Ishikawa (cell line): ENCODE measurements around the gene LRBA.

Source experiments
- CREB1 ChIP-seq: IDR thresholded peaks from 2 replicates; pipeline ENCODE4 v1.6.1; 2012; ENCODE audit warnings: low read depth
- EGR1 ChIP-seq: IDR thresholded peaks from 2 replicates; pipeline ENCODE4 v1.6.1; 2012
- EP300 ChIP-seq: IDR thresholded peaks from 2 replicates; pipeline ENCODE4 v1.6.1; 2012; ENCODE audit warnings: borderline replicate concordance
- NFIC ChIP-seq: IDR thresholded peaks from 2 replicates; pipeline ENCODE4 v1.6.1; 2012
- RAD21 ChIP-seq: IDR thresholded peaks from 2 replicates; pipeline ENCODE4 v1.6.1; 2012; ENCODE audit warnings: low read depth
- TAF1 ChIP-seq: IDR thresholded peaks from 2 replicates; pipeline ENCODE4 v1.6.1; 2012; ENCODE audit warnings: low read depth, mild to moderate bottlenecking
- TCF12 ChIP-seq: IDR thresholded peaks from 2 replicates; pipeline ENCODE4 v1.6.1; 2012; ENCODE audit warnings: low read depth
- TEAD4 ChIP-seq: IDR thresholded peaks from 2 replicates; pipeline ENCODE4 v1.6.1; 2012
- YY1 ChIP-seq: IDR thresholded peaks from 2 replicates; pipeline ENCODE4 v1.6.1; 2012; ENCODE audit warnings: low read depth
- TF ChIP-seq, protein P1 (sequence below): IDR thresholded peaks from 2 replicates; pipeline ENCODE4 v1.6.1; 2012
- TF ChIP-seq, protein P2 (sequence below): IDR thresholded peaks from 2 replicates; pipeline ENCODE4 v1.6.1; 2012
- TF ChIP-seq, protein P3 (sequence below): IDR thresholded peaks from 2 replicates; pipeline ENCODE4 v1.6.1; 2012; ENCODE audit warnings: low read depth, mild to moderate bottlenecking

DNA sequence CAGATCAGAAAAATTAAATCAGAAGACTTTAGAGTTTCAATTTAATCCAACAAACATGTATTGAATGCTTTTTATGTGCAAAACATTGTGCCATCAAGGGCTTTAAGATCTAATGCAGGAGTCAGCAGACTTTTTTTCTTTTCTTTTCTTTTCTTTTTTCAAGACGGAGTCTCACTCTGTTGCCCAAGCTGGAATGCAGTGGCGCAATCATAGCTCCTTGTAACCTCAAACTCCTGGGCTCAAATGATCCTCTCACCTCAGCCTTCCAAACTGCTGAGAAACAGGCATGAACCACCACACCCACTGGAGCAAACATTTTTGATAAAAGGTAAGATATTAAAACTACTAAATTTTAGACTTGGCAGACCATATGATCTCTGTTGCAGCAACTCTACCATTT is 24.6 kb upstream of the LRBA start:
- no peak for TF ChIP-seq TEAD4
- TF ChIP-seq NFIC: no peak
- TF ChIP-seq, protein P1, sequence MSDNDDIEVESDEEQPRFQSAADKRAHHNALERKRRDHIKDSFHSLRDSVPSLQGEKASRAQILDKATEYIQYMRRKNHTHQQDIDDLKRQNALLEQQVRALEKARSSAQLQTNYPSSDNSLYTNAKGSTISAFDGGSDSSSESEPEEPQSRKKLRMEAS: no peak
- TF ChIP-seq TAF1: no peak
- TF ChIP-seq CREB1: no peak
- TF ChIP-seq TCF12: no peak
- TF ChIP-seq EP300: no peak
- TF ChIP-seq RAD21: no peak
- no peak for TF ChIP-seq EGR1
- no peak for TF ChIP-seq YY1
- TF ChIP-seq, protein P2, sequence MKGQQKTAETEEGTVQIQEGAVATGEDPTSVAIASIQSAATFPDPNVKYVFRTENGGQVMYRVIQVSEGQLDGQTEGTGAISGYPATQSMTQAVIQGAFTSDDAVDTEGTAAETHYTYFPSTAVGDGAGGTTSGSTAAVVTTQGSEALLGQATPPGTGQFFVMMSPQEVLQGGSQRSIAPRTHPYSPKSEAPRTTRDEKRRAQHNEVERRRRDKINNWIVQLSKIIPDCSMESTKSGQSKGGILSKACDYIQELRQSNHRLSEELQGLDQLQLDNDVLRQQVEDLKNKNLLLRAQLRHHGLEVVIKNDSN: no peak
- TF ChIP-seq, protein P3, sequence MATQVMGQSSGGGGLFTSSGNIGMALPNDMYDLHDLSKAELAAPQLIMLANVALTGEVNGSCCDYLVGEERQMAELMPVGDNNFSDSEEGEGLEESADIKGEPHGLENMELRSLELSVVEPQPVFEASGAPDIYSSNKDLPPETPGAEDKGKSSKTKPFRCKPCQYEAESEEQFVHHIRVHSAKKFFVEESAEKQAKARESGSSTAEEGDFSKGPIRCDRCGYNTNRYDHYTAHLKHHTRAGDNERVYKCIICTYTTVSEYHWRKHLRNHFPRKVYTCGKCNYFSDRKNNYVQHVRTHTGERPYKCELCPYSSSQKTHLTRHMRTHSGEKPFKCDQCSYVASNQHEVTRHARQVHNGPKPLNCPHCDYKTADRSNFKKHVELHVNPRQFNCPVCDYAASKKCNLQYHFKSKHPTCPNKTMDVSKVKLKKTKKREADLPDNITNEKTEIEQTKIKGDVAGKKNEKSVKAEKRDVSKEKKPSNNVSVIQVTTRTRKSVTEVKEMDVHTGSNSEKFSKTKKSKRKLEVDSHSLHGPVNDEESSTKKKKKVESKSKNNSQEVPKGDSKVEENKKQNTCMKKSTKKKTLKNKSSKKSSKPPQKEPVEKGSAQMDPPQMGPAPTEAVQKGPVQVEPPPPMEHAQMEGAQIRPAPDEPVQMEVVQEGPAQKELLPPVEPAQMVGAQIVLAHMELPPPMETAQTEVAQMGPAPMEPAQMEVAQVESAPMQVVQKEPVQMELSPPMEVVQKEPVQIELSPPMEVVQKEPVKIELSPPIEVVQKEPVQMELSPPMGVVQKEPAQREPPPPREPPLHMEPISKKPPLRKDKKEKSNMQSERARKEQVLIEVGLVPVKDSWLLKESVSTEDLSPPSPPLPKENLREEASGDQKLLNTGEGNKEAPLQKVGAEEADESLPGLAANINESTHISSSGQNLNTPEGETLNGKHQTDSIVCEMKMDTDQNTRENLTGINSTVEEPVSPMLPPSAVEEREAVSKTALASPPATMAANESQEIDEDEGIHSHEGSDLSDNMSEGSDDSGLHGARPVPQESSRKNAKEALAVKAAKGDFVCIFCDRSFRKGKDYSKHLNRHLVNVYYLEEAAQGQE: no peak
